AG09319 (cell line): ENCODE results near the gene GADD45GIP1.

Experiments
- DNase-seq: peaks from one replicate; pipeline ENCODE4 v3.0.0-alpha.2; 2010; ENCODE audit warnings: low read depth; ENCODE audit errors: extremely low read depth
- TF ChIP-seq, protein P1 (sequence below): IDR thresholded peaks from 2 replicates; pipeline ENCODE4 v1.5.1; 2011; ENCODE audit warnings: low read depth, mild to moderate bottlenecking, inconsistent platforms, low read length, moderate library complexity

Gene GADD45GIP1

DNA sequence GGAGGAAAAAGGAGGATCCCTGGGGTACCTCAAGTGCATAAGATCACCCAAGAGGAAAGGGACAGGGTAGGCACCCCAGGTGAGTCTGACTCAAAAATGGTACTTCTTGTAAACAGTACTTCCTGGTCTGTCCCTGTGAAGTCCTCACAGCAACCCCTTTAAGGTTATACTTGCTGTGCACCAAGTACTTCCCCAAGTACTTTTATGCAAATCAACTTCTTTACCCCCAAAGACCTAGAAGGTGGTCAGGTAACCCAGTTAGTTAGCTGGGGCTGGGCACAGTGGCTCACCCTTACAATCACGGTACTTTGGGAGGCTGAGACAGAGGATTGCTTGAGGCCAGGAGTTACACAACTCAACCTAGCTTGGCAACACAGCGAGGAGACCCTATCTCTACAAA is 16.1 kb downstream of the GADD45GIP1 start:
- DNase-seq: no peak
- TF ChIP-seq, protein P1, sequence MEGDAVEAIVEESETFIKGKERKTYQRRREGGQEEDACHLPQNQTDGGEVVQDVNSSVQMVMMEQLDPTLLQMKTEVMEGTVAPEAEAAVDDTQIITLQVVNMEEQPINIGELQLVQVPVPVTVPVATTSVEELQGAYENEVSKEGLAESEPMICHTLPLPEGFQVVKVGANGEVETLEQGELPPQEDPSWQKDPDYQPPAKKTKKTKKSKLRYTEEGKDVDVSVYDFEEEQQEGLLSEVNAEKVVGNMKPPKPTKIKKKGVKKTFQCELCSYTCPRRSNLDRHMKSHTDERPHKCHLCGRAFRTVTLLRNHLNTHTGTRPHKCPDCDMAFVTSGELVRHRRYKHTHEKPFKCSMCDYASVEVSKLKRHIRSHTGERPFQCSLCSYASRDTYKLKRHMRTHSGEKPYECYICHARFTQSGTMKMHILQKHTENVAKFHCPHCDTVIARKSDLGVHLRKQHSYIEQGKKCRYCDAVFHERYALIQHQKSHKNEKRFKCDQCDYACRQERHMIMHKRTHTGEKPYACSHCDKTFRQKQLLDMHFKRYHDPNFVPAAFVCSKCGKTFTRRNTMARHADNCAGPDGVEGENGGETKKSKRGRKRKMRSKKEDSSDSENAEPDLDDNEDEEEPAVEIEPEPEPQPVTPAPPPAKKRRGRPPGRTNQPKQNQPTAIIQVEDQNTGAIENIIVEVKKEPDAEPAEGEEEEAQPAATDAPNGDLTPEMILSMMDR: no peak

DNA sequence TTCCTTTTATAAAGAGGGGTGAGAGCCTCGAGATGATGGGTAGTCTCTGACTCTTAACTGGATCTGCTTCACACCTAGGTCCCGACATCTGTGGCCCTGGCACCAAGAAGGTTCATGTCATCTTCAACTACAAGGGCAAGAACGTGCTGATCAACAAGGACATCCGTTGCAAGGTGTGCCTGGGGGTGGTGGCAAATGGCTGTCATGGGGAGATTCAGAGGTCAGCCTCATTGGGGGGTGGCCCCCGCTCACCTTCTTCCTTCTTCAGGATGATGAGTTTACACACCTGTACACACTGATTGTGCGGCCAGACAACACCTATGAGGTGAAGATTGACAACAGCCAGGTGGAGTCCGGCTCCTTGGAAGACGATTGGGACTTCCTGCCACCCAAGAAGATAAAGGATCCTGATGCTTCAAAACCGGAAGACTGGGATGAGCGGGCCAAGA is 17.0 kb downstream of the GADD45GIP1 start:
- TF ChIP-seq, protein P1: no peak
- no peak for DNase-seq

DNA sequence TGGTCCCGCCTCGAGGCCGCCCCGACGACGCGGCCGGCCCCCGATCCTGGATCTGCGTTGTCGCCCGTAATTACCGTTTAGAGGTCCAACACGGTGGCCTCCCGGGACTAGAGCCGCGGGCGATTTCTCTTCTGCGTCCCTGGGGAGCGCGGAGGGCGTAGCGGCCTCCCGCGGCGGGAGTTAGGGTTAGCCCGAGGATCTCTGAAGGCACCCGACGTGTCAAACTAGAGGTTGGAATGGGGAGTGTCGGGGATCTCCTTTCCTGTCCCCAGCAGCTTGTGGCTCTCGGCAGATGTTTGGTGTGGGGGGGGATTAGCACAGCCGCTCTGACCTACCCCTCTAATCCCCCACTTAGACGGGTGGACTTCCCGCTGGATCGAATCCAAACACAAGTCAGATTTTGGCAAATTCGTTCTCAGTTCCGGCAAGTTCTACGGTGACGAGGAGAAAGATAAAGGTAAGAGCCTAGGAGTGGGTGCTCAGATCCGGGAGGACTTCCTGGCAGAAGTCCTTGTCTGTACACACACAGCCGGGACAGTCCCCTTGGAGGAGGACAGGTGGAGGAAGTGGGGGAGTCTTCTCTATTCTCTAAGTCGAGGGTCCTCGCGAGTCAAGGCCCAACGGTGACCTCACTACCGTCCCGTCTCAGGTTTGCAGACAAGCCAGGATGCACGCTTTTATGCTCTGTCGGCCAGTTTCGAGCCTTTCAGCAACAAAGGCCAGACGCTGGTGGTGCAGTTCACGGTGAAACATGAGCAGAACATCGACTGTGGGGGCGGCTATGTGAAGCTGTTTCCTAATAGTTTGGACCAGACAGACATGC is 18.0 kb downstream of the GADD45GIP1 start:
- DNase-seq: no peak
- TF ChIP-seq, protein P1: peak; percentile 11

DNA sequence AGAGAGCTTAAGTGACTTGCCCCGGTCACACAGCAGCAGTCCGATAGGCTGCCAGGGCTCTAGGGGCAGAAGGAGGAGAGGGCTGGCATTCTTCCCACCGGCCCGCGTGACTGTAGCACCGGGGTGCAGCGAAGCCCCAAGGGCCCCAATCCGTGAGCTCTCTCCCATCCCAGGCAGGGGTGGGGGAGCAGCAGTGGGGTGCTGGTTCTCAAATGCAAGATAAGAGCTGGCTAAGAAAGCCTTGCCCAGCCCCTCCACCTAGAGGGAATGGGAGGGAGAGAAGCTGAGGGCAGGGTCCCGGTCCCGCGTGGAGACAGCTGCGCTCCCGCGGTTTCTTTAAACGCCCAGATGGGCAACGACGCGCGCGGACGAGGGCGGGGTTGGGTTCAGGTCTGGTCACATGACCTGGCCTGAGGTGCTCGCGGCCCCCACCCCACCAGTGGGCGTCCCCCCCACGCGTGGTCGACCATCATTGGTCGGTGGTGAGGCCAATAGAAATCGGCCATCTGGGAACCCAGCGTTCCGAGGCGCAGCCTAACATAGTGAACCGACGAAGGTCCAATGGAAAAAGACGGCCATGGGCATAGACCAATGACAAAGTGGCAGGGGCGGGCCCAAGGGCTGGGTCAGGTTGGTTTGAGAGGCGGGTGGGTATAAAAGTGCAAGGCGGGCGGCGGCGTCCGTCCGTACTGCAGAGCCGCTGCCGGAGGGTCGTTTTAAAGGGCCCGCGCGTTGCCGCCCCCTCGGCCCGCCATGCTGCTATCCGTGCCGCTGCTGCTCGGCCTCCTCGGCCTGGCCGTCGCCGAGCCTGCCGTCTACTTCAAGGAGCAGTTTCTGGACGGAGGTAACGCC is 18.9 kb downstream of the GADD45GIP1 start, which contains the start of gene CALR:
TSS of gene CALR (plus strand) at position 683 of the 852 bp plus-strand sequence. CDS start at position 754, 71 bp downstream.
- TF ChIP-seq, protein P1: no peak
- peak; percentile 99 for DNase-seq

DNA sequence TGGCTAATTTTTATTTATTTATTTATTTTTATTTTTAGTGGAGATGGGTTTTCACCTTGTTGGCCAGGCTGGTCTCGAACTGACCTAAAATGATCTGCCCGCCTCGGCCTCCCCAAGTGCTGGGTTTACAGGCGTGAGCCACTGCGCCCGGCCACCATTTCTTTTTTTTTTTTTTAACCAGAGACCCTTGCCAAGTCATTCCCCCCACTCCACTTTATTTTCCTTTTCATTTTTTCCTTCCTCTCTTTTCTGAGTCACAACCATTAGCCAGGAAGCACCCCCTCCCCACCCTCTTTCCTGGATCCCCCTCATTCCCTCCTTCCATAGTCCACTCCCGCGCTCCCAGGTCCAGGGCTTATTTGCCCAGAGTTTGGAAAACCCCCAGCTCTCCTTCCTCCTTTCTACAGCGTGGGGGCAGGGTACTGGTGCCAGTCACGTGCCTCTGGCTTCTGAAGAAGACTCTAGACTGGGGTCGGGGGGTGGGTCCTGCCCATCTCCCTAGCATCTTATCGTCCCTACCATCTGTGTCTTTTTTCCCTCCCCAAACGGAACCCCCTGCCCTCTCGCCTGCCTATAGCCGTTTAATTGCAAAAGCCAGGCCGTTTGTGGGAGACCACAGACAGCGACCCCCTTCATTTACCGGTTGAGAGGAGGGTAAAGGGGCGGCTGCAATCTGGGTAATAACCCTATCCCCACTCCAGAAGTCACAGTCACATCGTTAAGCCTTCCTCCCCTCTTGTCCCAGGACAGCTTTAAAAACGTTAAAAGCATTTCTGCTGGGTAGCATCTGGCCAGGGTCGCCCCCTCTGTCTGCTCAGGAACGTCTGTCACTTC is 19.7 kb downstream of the GADD45GIP1 start:
- no peak for DNase-seq

DNA sequence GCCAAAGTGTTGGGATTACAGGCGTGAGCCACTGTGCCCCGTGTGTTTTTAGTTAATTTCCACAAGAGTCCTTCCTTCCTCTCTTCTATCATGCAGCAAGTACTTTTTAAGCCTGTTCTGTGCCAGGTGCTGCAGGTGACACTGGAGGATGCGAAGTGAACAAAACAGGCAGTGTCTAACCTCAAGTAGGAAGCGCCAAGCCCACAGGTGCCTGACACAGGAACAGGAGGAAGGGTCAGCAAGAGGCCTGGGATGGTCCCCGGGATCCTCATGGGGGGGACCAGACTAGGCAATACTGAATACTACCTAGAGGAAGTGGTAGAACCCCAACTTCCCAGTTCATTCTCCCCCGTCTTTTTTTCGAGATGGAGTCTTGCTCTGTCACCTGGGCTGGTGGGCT is 20.4 kb downstream of the GADD45GIP1 start:
- no peak for DNase-seq
- TF ChIP-seq, protein P1: no peak

More for the DNA sequence above, 19.7 kb downstream of the GADD45GIP1 start:
- TF ChIP-seq, protein P1: no peak
